H1 (cell line): ENCODE measurements around the gene TXNIP. TPM values are rescaled to one million over a fixed set of nuclear protein-coding genes. Genes with fewer than 3 reads are reported as not detected.

ENCODE experiments used
- CTCF ChIA-PET: fragments of 300-600 bp; sonication (Branson Sonifier 250); formaldehyde crosslinking; loops from one replicate; lab custom pipeline; 2021; ENCODE audit not compliant: partially characterized antibody; lab: Charles Lee
- POLR2A ChIA-PET: fragments of 300-600 bp; sonication (Branson Sonifier 250); formaldehyde crosslinking; loops from one replicate; lab custom pipeline; 2021; ENCODE audit warnings: inconsistent platforms; ENCODE audit not compliant: partially characterized antibody; lab: Charles Lee
- DNase-seq, 2 experiments: peaks; one replicate each; pipeline versions ENCODE4 v3.0.0 to v3.0.0-alpha.2; 2010 to 2022; ENCODE audit warnings: low spot score in 2 of 2, low read depth in 1 of 2, mixed read lengths in 1 of 2
- FAIRE-seq: peaks from 2 replicates; lab custom pipeline; 2011; peaks lifted over from hg19 to GRCh38; lab: Jason Lieb, UNC
- H2AFZ ChIP-seq: 2 replicates; pipeline ENCODE4 v1.8.1; 2012; ENCODE audit warnings: low read length, inconsistent platforms
- H2AK5ac ChIP-seq: 2 replicates; pipeline ENCODE4 v1.6.1; 2013; ENCODE audit warnings: low read depth, low read length
- H2BK120ac ChIP-seq: replicated peaks from 2 replicates; pipeline ENCODE3; 2013; ENCODE audit warnings: low read depth, low read length, inconsistent platforms
- H2BK12ac ChIP-seq: 2 replicates; pipeline ENCODE4 v1.6.1; 2013; ENCODE audit warnings: low read depth, low read length
- H2BK15ac ChIP-seq: 2 replicates; pipeline ENCODE4 v1.6.1; 2013; ENCODE audit warnings: low read length
- H2BK20ac ChIP-seq: 2 replicates; pipeline ENCODE4 v1.6.1; 2013; ENCODE audit warnings: low read length
- H2BK5ac ChIP-seq: 2 replicates; pipeline ENCODE4 v1.6.1; 2013; ENCODE audit warnings: low read depth, low read length
- H3K14ac ChIP-seq: 2 replicates; pipeline ENCODE4 v1.6.1; 2013; ENCODE audit warnings: inconsistent platforms; ENCODE audit not compliant: insufficient read length
- H3K18ac ChIP-seq: 2 replicates; pipeline ENCODE4 v1.6.1; 2013; ENCODE audit warnings: low read length; ENCODE audit errors: extremely low read depth
- H3K23ac ChIP-seq: 2 replicates; pipeline ENCODE4 v1.6.1; 2013; ENCODE audit warnings: inconsistent platforms; ENCODE audit not compliant: insufficient read length
- H3K23me2 ChIP-seq: 2 replicates; pipeline ENCODE4 v1.6.1; 2013; ENCODE audit warnings: low read depth, low read length
- H3K27ac ChIP-seq: 2 replicates; pipeline ENCODE4 v1.6.1; 2011; ENCODE audit warnings: low read depth, low read length, inconsistent platforms
- H3K27me3 ChIP-seq, 4 experiments: replicated peaks in 1 of 4; 1 replicate in 1 of 4; 2 replicates in 3 of 4; pipeline versions ENCODE4 v1.6.1 to v1.8.1; 2011 to 2013; ENCODE audit warnings: low read length in 3 of 4, mild to moderate bottlenecking in 3 of 4, inconsistent platforms in 2 of 4, mixed read lengths in 2 of 4, moderate library complexity in 1 of 4; ENCODE audit not compliant: control insufficient read depth in 3 of 4, insufficient read depth in 3 of 4; ENCODE audit errors: extremely low read depth in 1 of 4
- H3K36me3 ChIP-seq, 4 experiments: 2 replicates each; pipeline versions ENCODE4 v1.6.1 to v1.8.1; 2011 to 2013; ENCODE audit warnings: mild to moderate bottlenecking in 4 of 4, low read length in 3 of 4, moderate library complexity in 2 of 4, control low read depth in 1 of 4, inconsistent platforms in 1 of 4; ENCODE audit not compliant: insufficient read depth in 4 of 4, control insufficient read depth in 2 of 4
- H3K4ac ChIP-seq: replicated peaks from 2 replicates; pipeline ENCODE3; 2013; ENCODE audit warnings: low read length, low read depth, mixed read lengths, inconsistent platforms; ENCODE audit not compliant: insufficient read length
- H3K4me1 ChIP-seq, 4 experiments: replicated peaks in 1 of 4; 1 replicate in 1 of 4; 2 replicates in 3 of 4; pipeline versions ENCODE4 v1.6.1 to v1.8.1; 2011 to 2013; ENCODE audit warnings: low read length in 3 of 4, inconsistent platforms in 2 of 4, mixed read lengths in 1 of 4; ENCODE audit not compliant: insufficient read depth in 4 of 4, control insufficient read depth in 3 of 4
- H3K4me2 ChIP-seq, 2 experiments: 2 replicates each; pipeline versions ENCODE4 v1.6.1 to v1.8.1; 2011 to 2013; ENCODE audit warnings: low read depth in 2 of 2, low read length in 2 of 2, control low read depth in 1 of 2, inconsistent platforms in 1 of 2, mild to moderate bottlenecking in 1 of 2; ENCODE audit not compliant: insufficient read depth in 1 of 2
- H3K4me3 ChIP-seq, 4 experiments: fragments of 200-600, 300-600 bp in 1 of 4; sonication (generic), shearing (Covaris generic), sonication (Bioruptor Twin) in 1 of 4; 2 replicates each; pipeline versions ENCODE4 v1.5.1 to v1.8.1; 2011 to 2016; ENCODE audit warnings: low read length in 4 of 4, low read depth in 3 of 4, control low read depth in 2 of 4, inconsistent platforms in 2 of 4, mild to moderate bottlenecking in 2 of 4, mixed read lengths in 1 of 4, moderate library complexity in 1 of 4; ENCODE audit not compliant: insufficient read depth in 2 of 4; ENCODE audit errors: extremely low read depth in 1 of 4
- H3K56ac ChIP-seq: replicated peaks from 2 replicates; pipeline ENCODE3; 2013; ENCODE audit warnings: low read depth, mild to moderate bottlenecking, mixed read lengths, low read length, inconsistent platforms; ENCODE audit not compliant: insufficient read length
- H3K79me1 ChIP-seq: 2 replicates; pipeline ENCODE4 v1.6.1; 2013; ENCODE audit warnings: low read depth, low read length, control low read depth
- H3K79me2 ChIP-seq, 2 experiments: 2 replicates each; pipeline versions ENCODE4 v1.6.1 to v1.8.1; 2012 to 2013; ENCODE audit warnings: low read length in 2 of 2, mild to moderate bottlenecking in 2 of 2, inconsistent platforms in 1 of 2; ENCODE audit not compliant: insufficient read depth in 2 of 2, control insufficient read depth in 1 of 2
- H3K9ac ChIP-seq, 4 experiments: replicated peaks in 1 of 4; 1 replicate in 1 of 4; 2 replicates in 3 of 4; pipeline versions ENCODE4 v1.6.1 to v1.8.1; 2011 to 2013; ENCODE audit warnings: low read depth in 3 of 4, low read length in 3 of 4, control low read depth in 2 of 4, mild to moderate bottlenecking in 2 of 4, moderate library complexity in 2 of 4, inconsistent platforms in 1 of 4; ENCODE audit errors: extremely low read depth in 1 of 4
- H3K9me3 ChIP-seq, 2 experiments: 2 replicates each; pipeline versions ENCODE4 v1.6.1 to v1.8.1; 2012 to 2013; ENCODE audit warnings: mild to moderate bottlenecking in 2 of 2, moderate library complexity in 2 of 2, control low read depth in 1 of 2, inconsistent platforms in 1 of 2, low read depth in 1 of 2, low read length in 1 of 2, mixed read lengths in 1 of 2; ENCODE audit not compliant: insufficient read depth in 2 of 2
- H4K20me1 ChIP-seq, 2 experiments: replicated peaks in 1 of 2; 2 replicates each; pipeline versions ENCODE3 to v1.8.1; 2011 to 2013; ENCODE audit warnings: inconsistent platforms in 2 of 2, low read length in 2 of 2, mild to moderate bottlenecking in 1 of 2; ENCODE audit not compliant: insufficient read depth in 2 of 2, control insufficient read depth in 1 of 2
- H4K5ac ChIP-seq: 2 replicates; pipeline ENCODE4 v1.6.1; 2013; ENCODE audit warnings: low read length, low read depth, mixed read lengths, inconsistent platforms; ENCODE audit not compliant: insufficient read length
- H4K8ac ChIP-seq: 2 replicates; pipeline ENCODE4 v1.8.0; 2013; ENCODE audit warnings: mild to moderate bottlenecking, moderate library complexity, low read length, inconsistent platforms; ENCODE audit not compliant: insufficient read depth; ENCODE audit errors: extremely low read depth
- H4K91ac ChIP-seq: replicated peaks from 2 replicates; pipeline ENCODE3; 2013; ENCODE audit warnings: low read length, mixed read lengths, inconsistent platforms; ENCODE audit not compliant: insufficient read length
- HDAC2 ChIP-seq, 2 experiments: fragments of 300-600 bp in 1 of 2; sonication (generic) in 1 of 2; IDR thresholded peaks; 2 replicates each; pipeline ENCODE4 v1.6.1; 2011 to 2012; ENCODE audit warnings: low read depth in 2 of 2, low read length in 2 of 2, mild to moderate bottlenecking in 2 of 2, moderate library complexity in 2 of 2, borderline replicate concordance in 1 of 2, inconsistent platforms in 1 of 2
- WGBS, 2 experiments: shearing (Covaris generic) in 1 of 2; methylation state at CpG; one replicate each; pipeline versions ENCODE4 v1.1.6 to v1.1.7; 2013 to 2015; ENCODE audit warnings: low lambda C conversion rate in 2 of 2, mixed read lengths in 2 of 2, inconsistent platforms in 1 of 2, low coverage in 1 of 2, missing lambda C conversion rate in 1 of 2; ENCODE audit not compliant: insufficient replicate concordance in 2 of 2, insufficient coverage in 1 of 2, insufficient read length in 1 of 2; ENCODE audit errors: extremely low coverage in 1 of 2, missing lambda C conversion rate in 1 of 2; 5-methylcytosine and 5-hydroxymethylcytosine counted together
- polyA plus RNA-seq, 7 experiments: library from polyadenylated mRNA; depleted of rRNA in 3 of 7; stranded (reverse) in 5 of 7; unstranded in 2 of 7; fragments of >200 nt in 5 of 7; fragments of 200-250 nt in 2 of 7; gene quantifications; 1 replicate in 5 of 7; 2 replicates in 1 of 7; 4 replicates in 1 of 7; pipeline versions ENCODE4 v1.2.1 to v1.2.3, GENCODE V29; 2011 to 2013; ENCODE audit warnings: missing spikeins in 2 of 7, mixed read lengths in 2 of 7
- total RNA-seq: library from RNA; stranded (reverse); fragmentation: NEBNext Ultra II Directional; extraction: Animal tissue kit (Norgen Biotek cat#: 25700); gene quantifications from 2 replicates; pipeline ENCODE4 v1.2.1, GENCODE V29; 2021

The TXNIP gene
- total and polyA plus RNA-seq, 2 of the 8 experiments (the other 6 are each of a cell fraction or from before 2014, with no cell fraction given), result 12.3 to 56.8 TPM

GRCh38 chr1:145995964-145996432 is 381 bp downstream of the TXNIP start:
- Histone ChIP-seq H3K56ac (peak overlapping the region; percentile 3), H3K4ac (no peak overlapping the region), H3K9me3 (no peaks in the 10 kb centered on the region), H3K27me3 (no peaks in the 10 kb centered on the region), H3K23me2 (peaks cover 9% of the 10 kb centered on the region), H3K4me1 (peaks cover 2 to 8% (median 6%) of the 10 kb centered on the region in 4 experiments; a peak in 4 of 7 replicates), H3K4me3 (peak overlapping the region; percentile 89 to 96 (median 93)), H3K18ac (peak overlapping the region; percentile 76), H4K91ac (peak overlapping the region; percentile 16), H2AK5ac (no peak overlapping the region), H2BK20ac (no peak overlapping the region), H4K5ac (no peak overlapping the region), H3K23ac (no peak overlapping the region), H2BK5ac (peak overlapping the region; percentile 66), H2BK12ac (peak overlapping the region; percentile 89), H4K8ac (no peak overlapping the region), H3K14ac (no peak overlapping the region), H2BK120ac (no peak overlapping the region), H3K4me2 (peak overlapping the region; percentile 83 to 96), H3K27ac (peak overlapping the region; percentile 65), H3K79me1 (peaks cover 6% of the 10 kb centered on the region; the same call in 1 of the 2 replicates), H3K36me3 (peaks cover 17 to 35% (median 25%) of the 10 kb centered on the region in 4 experiments), H3K79me2 (peaks cover 4 to 27% of the 10 kb centered on the region in 2 experiments; a peak in 3 of 4 replicates), H4K20me1 (peaks cover 0 to 2% of the 10 kb centered on the region in 2 experiments), H3K9ac (peak overlapping the region; percentile 74 to 95 (median 86)), H2BK15ac (peak overlapping the region; percentile 54; the same call in 1 of the 2 replicates), H2AFZ (no peak overlapping the region)
- CTCF ChIA-PET, result interaction anchor here (0.5 to 12.6 kb wide), 3 partner anchors 13 to 30 kb away, joined by 3 to 93 read pairs (median 7); no protein-coding TSS in a partner anchor
- DNase-seq (no peak), FAIRE-seq (no peak)
- POLR2A ChIA-PET, result interaction anchor here (1.1 to 13.4 kb wide), 12 partner anchors 9 to 137 kb away, joined by 3 to 218 read pairs (median 4); partner anchors contain the start of genes ANKRD34A, LIX1L, PIAS3 and POLR3GL
- WGBS, 2 experiments, result 2% methylated on average over 13 of the region's 13 CpGs; no CpG with 5 or more reads in 1 of the 2 experiments
- TF ChIP-seq HDAC2 (IDR thresholded peaks at IDR 0.05; ENCODE audit: borderline replicate concordance in 1 of 2, low read depth in 2 of 2, low read length in 2 of 2), result 0 out of 4 replicates have a peak, but pooled peaks of 1 of the 2 experiments have one; percentile 53
